HG03280 (cell line): ENCODE results near the gene RNF26.
"Not testable (repeated sequence)": the region's sequence is repeated elsewhere in the genome, so short reads cannot be mapped to it uniquely, and the experiment has no call there.

Experiments used
- ATAC-seq: cut with Tn5 transposase; IDR thresholded peaks from one replicate; pipeline ENCODE4 v1.9.1; 2021; ENCODE audit warnings: mild to moderate bottlenecking, moderate library complexity; ENCODE audit not compliant: unreplicated experiment

RNF26 gene

DNA sequence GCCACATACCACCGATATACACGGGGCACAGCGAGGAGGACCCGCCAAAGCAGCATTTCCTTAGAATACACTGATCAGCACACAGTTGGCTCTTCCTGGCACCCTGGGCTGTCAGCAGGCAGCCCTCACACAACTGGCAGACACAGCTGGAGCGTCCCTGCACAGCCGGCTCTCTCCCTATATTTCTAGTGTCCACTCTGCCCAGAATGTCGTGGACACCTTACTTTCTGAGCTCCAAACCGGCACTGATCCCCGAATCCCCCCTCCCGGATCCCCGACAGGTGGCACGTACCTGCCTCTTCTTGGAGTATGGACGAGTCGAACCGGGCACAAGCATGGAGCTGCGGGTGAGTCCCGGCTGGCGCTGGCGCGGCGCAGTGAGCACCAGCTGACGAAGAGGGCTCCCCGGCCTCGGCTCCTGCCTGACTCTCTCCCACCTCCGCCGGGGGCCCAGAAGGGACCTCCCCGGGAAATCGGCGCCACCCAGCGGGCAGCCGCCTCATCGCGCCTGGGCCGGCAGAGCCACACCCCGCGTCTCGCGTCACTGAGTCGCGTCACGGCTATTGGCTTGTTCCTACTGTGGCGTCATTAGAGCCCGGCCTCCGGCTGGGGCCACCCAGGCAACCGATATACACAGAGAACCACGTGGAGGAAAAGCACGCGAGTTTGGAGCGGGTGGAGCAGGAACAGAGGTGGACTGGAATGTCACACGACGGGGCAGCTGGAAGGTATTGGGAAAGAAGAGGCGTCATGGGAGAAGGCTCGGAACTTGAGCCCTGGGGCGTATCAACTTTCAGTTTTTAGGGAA lies 47.1 kb downstream of the RNF26 start, which contains the start of gene USP2:
TSS of gene USP2 (minus strand) at position 510 of the 808 bp plus-strand sequence. CDS start 8,210 bp downstream, outside the sequence.
- peak; percentile 98 for ATAC-seq

DNA sequence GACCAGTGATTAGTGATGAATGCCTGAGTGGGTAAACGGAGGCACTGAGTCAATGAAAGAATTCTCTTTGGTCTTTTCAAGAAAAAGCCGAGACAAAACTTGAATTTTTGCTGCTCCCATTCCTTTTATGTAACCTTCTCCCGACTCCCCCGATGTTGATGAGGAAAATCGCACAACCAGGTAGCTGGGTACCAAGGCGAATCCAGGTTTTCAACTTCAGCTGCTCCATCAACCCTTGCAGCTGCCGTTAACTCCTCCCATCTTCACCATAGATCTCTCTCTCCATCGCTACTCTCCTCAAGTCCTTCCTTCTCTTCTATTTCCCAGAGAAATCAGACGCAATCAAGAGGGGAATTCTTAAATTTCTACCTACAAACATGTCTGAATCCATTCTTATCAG lies 47.8 kb downstream of the RNF26 start:
- ATAC-seq, result no peak

DNA sequence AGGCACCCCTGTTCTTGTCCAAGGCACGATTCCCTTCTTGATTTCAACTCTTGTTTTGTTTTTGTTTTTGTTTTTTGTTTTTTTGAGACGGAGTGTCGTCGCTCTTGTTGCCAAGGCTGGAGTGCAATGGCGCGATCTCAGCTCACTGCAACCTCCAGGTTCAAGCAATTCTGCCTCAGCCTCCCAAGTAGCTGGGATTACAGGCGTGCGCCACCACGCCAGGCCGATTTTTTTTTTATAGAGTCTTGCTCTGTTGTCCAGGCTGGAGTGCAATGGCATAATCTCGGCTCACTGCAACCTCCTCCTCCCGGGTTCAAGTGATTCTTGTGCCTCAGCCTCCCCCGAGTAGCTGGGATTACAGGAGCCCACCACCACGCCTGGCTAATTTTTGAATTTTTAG lies 48.2 kb downstream of the RNF26 start:
- ATAC-seq, result not testable (repeated sequence)

DNA sequence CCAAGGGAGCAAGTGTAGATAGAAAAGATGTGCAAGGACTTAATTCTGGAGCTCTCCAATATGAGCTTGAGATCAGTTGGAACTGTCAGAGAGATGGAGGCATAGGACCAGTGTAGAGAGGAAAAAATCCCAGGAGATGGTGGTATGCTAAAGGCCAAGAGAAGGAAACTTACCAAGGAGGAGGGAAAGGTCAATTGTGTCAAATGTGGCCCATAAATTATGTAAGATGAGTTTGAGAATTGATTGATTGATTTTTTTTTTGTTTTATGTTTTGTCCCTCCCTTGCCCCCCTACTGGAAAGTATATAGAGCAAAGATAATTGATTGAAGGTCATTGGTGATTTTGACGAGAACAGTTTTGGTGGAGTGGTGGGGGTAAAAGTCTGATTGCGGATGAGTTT lies 50.0 kb downstream of the RNF26 start:
- no peak for ATAC-seq
